Raji (cell line): ENCODE data around the gene CYP3A4.

Source experiments
- POLR2A ChIP-seq: IDR thresholded peaks from 2 replicates; pipeline ENCODE4 v1.6.1; 2011; ENCODE audit warnings: low read depth, low read length, control low read depth; ENCODE audit not compliant: insufficient read depth

Gene CYP3A4

GRCh38 chr7:99798972-99799371 lies 15.0 kb upstream of the CYP3A4 start:
- TF ChIP-seq POLR2A = no peak

- TF ChIP-seq POLR2A = no peak
Observed at GRCh38 chr7:99794585-99795502, 10.9 kb upstream of the CYP3A4 start.

- no peak for TF ChIP-seq POLR2A
Observed at GRCh38 chr7:99793443-99793842, 9.5 kb upstream of the CYP3A4 start.

GRCh38 chr7:99792967-99793366 lies 9.0 kb upstream of the CYP3A4 start:
- TF ChIP-seq POLR2A = no peak

GRCh38 chr7:99791667-99792369 lies 7.8 kb upstream of the CYP3A4 start:
- no peak for TF ChIP-seq POLR2A

GRCh38 chr7:99791021-99791420 lies 7.0 kb upstream of the CYP3A4 start:
- TF ChIP-seq POLR2A = no peak

- TF ChIP-seq POLR2A = no peak
Observed at GRCh38 chr7:99790407-99790806, 6.4 kb upstream of the CYP3A4 start.

- no peak for TF ChIP-seq POLR2A
Observed at GRCh38 chr7:99789441-99790070, 5.6 kb upstream of the CYP3A4 start.

GRCh38 chr7:99788554-99788953 lies 4.6 kb upstream of the CYP3A4 start:
- TF ChIP-seq POLR2A = no peak

GRCh38 chr7:99786726-99787335 lies 2.8 kb upstream of the CYP3A4 start:
- no peak for TF ChIP-seq POLR2A

- no peak for TF ChIP-seq POLR2A
Observed at GRCh38 chr7:99782012-99782953, 1.7 kb downstream of the CYP3A4 start.

GRCh38 chr7:99780588-99780987 lies 3.4 kb downstream of the CYP3A4 start:
- no peak for TF ChIP-seq POLR2A

- TF ChIP-seq POLR2A = no peak
Observed at GRCh38 chr7:99779949-99780348, 4.0 kb downstream of the CYP3A4 start.

GRCh38 chr7:99778880-99779279 lies 5.1 kb downstream of the CYP3A4 start:
- no peak for TF ChIP-seq POLR2A
